Kidney (tissue), 14 donors: ENCODE data around the gene NDOR1. TPM values are rescaled to one million over a fixed set of nuclear protein-coding genes. Genes with fewer than 3 reads are reported as not detected.

Experiments used
- DNase-seq, 5 donors: peaks; one replicate each; pipeline ENCODE4 v3.0.0-alpha.2; 2013 to 2020
- FAIRE-seq: peaks from 2 replicates; lab custom pipeline; 2012; peaks lifted over from hg19 to GRCh38; lab: Jason Lieb, UNC
- H3K27ac ChIP-seq, 2 donors: one replicate each; pipeline ENCODE4 v1.7.0; 2013; ENCODE audit warnings: low read depth in 2 of 2, low read length in 2 of 2, inconsistent platforms in 1 of 2
- H3K27me3 ChIP-seq: one replicate; pipeline ENCODE4 v1.7.1; 2013; ENCODE audit warnings: low read length, inconsistent platforms; ENCODE audit not compliant: control insufficient read depth, insufficient read depth
- H3K36me3 ChIP-seq, 3 donors: one replicate each; pipeline versions ENCODE4 v1.7.0 to v1.7.1; 2013; ENCODE audit warnings: low read length in 3 of 3, control low read depth in 1 of 3, inconsistent platforms in 1 of 3; ENCODE audit not compliant: insufficient read depth in 3 of 3, control insufficient read depth in 2 of 3
- H3K4me1 ChIP-seq, 3 donors: one replicate each; pipeline versions ENCODE4 v1.7.0 to v1.7.1; 2013; ENCODE audit warnings: low read length in 3 of 3, inconsistent platforms in 1 of 3, low read depth in 1 of 3; ENCODE audit not compliant: control insufficient read depth in 2 of 3, insufficient read depth in 2 of 3
- H3K4me3 ChIP-seq, 3 donors: one replicate each; pipeline versions ENCODE4 v1.7.0 to v1.8.1; 2013; ENCODE audit warnings: low read length in 3 of 3, control low read depth in 1 of 3, inconsistent platforms in 1 of 3
- H3K9ac ChIP-seq, 3 donors: one replicate each; pipeline versions ENCODE4 v1.7.0 to v1.7.1; 2013; ENCODE audit warnings: low read length in 3 of 3, control low read depth in 1 of 3, inconsistent platforms in 1 of 3
- H3K9me3 ChIP-seq, 3 donors: one replicate each; pipeline versions ENCODE4 v1.7.0 to v1.7.1; 2013; ENCODE audit warnings: low read length in 3 of 3, control low read depth in 1 of 3, inconsistent platforms in 1 of 3; ENCODE audit not compliant: control insufficient read depth in 2 of 3, insufficient read depth in 1 of 3
- CTCF ChIP-seq: IDR thresholded peaks from 3 replicates; pipeline ENCODE4 v1.5.1; 2012; ENCODE audit warnings: mild to moderate bottlenecking, moderate library complexity, borderline replicate concordance; ENCODE audit not compliant: insufficient read depth; ENCODE audit errors: extremely low read depth
- intact Hi-C: fragments of 100-400 bp; cut with DNase I; formaldehyde crosslinking; loops from one replicate; pipeline ENCODE4 v1.11.1; 2022
- polyA plus RNA-seq: library from polyadenylated mRNA; stranded (reverse); fragments of 350-450 nt; fragmentation: Illumina TruSeq; extraction: RNeasy Lipid Tissue Mini Kit (QIAGEN cat#74804); gene quantifications from one replicate; pipeline ENCODE4 v1.2.3, GENCODE V29; 2014; ENCODE audit warnings: low read depth, low replicate concordance; ENCODE audit not compliant: insufficient read depth
- total RNA-seq: library from RNA; stranded (reverse); fragmentation: NEBNext Ultra II Directional; extraction: Animal tissue kit (Norgen Biotek cat#: 25700); gene quantifications from one replicate; pipeline ENCODE4 v1.2.1, GENCODE V29; 2021
- donor health status: control.
- donor health status: control.
- donor health status: control.
- donor health status: control.
- donor health status: control.
- donor health status: DM: yes; HTN: yes; CAD: no.
- donor health status: Normal renal cell carcinoma (clear cell type).

Gene NDOR1
- total and polyA plus RNA-seq, 2 donors from 2014 or later = 5.9 to 17.8 TPM

- no peaks in the 10 kb centered on the region for H3K27me3 ChIP-seq
- no peak for TF ChIP-seq CTCF
- DNase-seq = no peak
- H3K36me3 ChIP-seq = peaks cover 0 to 2% (median 0%) of the 10 kb centered on the region in 3 donors
- H3K9me3 ChIP-seq = no peaks in the 10 kb centered on the region
- no peak overlapping the region for H3K4me3 ChIP-seq
- H3K27ac ChIP-seq = no peak overlapping the region
- intact Hi-C loops = no loop called here
- FAIRE-seq = no peak
- H3K4me1 ChIP-seq = peaks cover 0 to 9% (median 0%) of the 10 kb centered on the region in 3 donors
- H3K9ac ChIP-seq = no peak overlapping the region
Measured at GRCh38 chr9:137212520-137212919, 7.0 kb downstream of the NDOR1 start.

DNA sequence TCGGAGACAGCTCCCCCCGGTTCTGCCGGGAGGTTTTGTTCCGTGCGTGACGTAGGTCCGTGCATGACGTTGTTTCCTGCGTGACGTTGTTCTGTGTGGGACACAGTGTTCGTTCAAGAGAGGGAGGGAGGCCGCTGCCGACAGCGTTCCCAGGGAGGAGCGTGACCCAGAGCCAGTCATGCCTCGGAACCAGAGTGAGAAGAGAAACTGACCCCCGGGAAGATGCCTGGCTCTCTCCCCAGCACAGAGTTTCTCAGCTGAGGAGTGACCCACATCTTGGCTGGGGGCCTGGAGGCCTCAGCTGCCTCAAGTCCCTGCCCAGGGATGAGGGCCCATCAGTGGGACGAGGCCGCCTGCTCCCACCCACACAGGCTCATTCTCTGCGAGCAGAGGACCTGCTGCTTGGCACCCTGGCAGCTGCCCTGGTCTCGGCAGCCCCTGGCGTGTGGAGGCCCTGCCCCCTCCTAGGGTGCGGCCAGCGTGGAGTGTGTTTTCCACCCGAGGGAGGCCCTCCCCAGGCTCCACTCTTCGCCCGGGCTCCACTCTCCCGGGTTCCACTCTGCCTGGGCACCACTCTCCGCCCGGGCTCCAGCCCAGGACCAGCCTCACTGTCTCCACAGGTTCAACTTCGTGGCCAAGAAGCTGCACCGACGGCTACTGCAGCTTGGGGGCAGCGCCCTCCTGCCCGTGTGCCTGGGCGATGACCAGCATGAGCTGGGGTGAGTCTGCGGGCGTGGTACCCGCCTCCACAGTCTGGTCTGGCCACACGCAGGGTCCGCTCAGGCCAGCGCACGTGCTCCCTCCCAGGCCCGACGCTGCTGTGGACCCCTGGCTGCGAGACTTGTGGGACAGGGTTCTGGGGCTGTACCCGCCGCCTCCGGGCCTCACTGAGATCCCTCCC, 7.9 kb downstream of the NDOR1 start:
- FAIRE-seq = no peak
- intact Hi-C loops = no loop called here

GRCh38 chr9:137214620-137215019, 9.1 kb downstream of the NDOR1 start:
- H3K9ac ChIP-seq = no peak overlapping the region
- no peaks in the 10 kb centered on the region for H3K9me3 ChIP-seq
- H3K36me3 ChIP-seq = peaks cover 0 to 2% (median 0%) of the 10 kb centered on the region in 3 donors
- H3K4me1 ChIP-seq = peaks cover 0 to 21% (median 0%) of the 10 kb centered on the region in 3 donors
- FAIRE-seq (no peak), DNase-seq (no peak)
- no peak overlapping the region for H3K27ac ChIP-seq
- TF ChIP-seq CTCF = no peak
- H3K27me3 ChIP-seq = no peaks in the 10 kb centered on the region
- H3K4me3 ChIP-seq = no peak overlapping the region
- intact Hi-C loops = no loop called here

More for the DNA sequence above, 7.9 kb downstream of the NDOR1 start:
- H3K36me3 ChIP-seq = peaks cover 0 to 2% (median 0%) of the 10 kb centered on the region in 3 donors
- H3K4me1 ChIP-seq = peaks cover 0 to 16% (median 0%) of the 10 kb centered on the region in 3 donors
- H3K27me3 ChIP-seq = no peaks in the 10 kb centered on the region
- no peak for TF ChIP-seq CTCF
- DNase-seq = no peak
- no peaks in the 10 kb centered on the region for H3K9me3 ChIP-seq
- H3K4me3 ChIP-seq = no peak overlapping the region
- H3K9ac ChIP-seq = no peak overlapping the region
- H3K27ac ChIP-seq = no peak overlapping the region
